ENCODE measurements around the gene GDAP2. TPM values are rescaled to one million over a fixed set of nuclear protein-coding genes. Genes with fewer than 3 reads are reported as not detected.
"Not testable (repeated sequence)": the region's sequence is repeated elsewhere in the genome, so short reads cannot be mapped to it uniquely, and the experiment has no call there.

The GDAP2 gene
- total and polyA plus RNA-seq, 4 donors = 3.1 to 38.8 (median 18.5) TPM

DNA sequence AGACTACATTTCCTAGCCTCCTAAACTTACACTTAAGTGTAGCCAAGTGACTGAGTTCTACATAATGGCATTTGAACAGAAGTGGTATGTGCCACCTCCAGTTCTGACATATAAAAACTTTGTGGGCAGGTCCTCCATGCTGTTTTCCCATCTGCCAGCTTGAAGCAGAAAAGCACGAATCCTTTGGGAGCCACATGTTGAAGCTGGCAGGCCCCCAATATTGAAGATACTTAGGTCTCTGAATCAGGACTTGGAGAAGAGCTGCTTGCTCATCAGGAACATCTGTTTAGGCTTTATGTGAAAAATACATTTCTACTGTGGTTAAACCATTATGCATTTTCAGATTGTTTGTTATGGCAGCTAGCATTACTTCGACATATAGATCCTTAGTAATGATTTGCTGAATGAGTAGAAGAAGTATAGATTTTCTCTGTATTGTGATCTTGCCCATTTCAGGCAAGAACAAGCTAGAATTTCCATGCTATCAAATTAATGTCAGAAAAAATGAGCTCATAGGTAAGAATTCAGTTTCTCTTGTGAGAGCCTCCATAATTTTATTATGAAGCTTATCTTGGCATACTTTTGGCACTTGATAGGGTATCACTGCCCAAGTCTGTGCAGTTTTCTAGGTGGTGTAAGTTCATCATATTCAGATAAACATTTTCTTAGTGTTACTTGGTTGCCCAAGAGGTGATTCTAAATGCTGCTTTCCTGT, 68.4 kb downstream of the GDAP2 start:
- Histone ChIP-seq H3K4me1 (ENCODE audit: control insufficient read depth in 1 of 2, insufficient read depth in 2 of 2, low read length in 2 of 2) (no peaks in the 10 kb centered on the region), H3K36me3 (ENCODE audit: control insufficient read depth in 1 of 2, insufficient read depth in 2 of 2, low read length in 1 of 2) (peaks cover 0 to 2% of the 10 kb centered on the region in 2 donors), H3K27me3 (ENCODE audit: control insufficient read depth in 1 of 2, insufficient read depth in 2 of 2, low read length in 1 of 2) (no peaks in the 10 kb centered on the region), H3K4me3 (ENCODE audit: low read length in 2 of 2) (no peak overlapping the region), H3K27ac (ENCODE audit: low read depth in 1 of 2, low read length in 2 of 2) (no peak overlapping the region), H3K9me3 (ENCODE audit: control insufficient read depth, low read length) (no peaks in the 10 kb centered on the region)
- no peak for ATAC-seq (ENCODE audit: low FRiP score)
- intact Hi-C loops (cut with DNase I) = no loop called here
- WGBS, 2 donors = 42 to 51% methylated on average over 2 of the region's 2 CpGs
- no peak for DNase-seq

DNA sequence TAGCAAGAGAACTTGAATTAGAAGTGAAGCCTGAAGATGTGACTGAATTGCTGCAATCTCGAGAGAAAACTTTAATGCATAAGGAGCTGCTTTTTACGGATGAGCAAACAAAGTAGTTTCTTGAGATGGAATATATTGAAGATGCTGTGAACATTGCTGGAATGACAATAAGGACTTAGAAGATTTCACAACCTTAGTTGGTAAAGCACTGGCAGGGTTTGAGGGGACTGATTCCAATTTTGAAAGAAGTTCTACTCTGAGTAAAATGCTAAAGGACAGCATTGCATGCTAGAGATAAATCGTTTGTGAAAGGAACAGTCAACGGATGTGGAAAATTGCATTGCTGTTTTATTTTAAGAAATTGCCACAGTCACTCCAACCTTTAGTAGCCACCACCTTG, 69.5 kb downstream of the GDAP2 start:
- Histone ChIP-seq H3K27ac (ENCODE audit: low read depth in 1 of 2, low read length in 2 of 2) (no peak overlapping the region), H3K9me3 (ENCODE audit: control insufficient read depth, low read length) (no peaks in the 10 kb centered on the region), H3K36me3 (ENCODE audit: control insufficient read depth in 1 of 2, insufficient read depth in 2 of 2, low read length in 1 of 2) (no peaks in the 10 kb centered on the region), H3K4me3 (ENCODE audit: low read length in 2 of 2) (no peak overlapping the region), H3K4me1 (ENCODE audit: control insufficient read depth in 1 of 2, insufficient read depth in 2 of 2, low read length in 2 of 2) (peaks cover 0 to 1% of the 10 kb centered on the region in 2 donors), H3K27me3 (ENCODE audit: control insufficient read depth in 1 of 2, insufficient read depth in 2 of 2, low read length in 1 of 2) (no peaks in the 10 kb centered on the region)
- ATAC-seq (ENCODE audit: low FRiP score) (no peak), DNase-seq (no peak)
- intact Hi-C loops (cut with DNase I) = no loop called here
- 93% methylated on average over 4 of the region's 4 CpGs for WGBS, 2 donors

DNA sequence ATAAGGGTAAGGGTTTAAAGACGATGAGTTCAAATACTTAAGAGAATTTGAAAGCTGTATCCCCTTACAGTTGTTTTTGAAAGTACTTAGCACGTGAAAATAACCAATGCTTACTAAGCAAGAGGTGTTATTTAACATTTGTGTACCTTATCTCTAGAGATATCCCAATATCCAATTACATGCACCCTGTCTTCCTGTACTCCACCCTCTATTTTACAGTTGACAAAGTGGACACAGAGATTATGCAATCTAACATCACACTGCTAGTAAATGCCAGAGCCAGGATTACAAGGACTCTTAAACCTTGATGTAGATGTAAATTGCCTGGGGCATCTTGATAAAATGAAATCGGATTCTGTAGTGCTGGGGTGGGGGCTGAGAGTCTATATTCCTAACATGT, 72.0 kb downstream of the GDAP2 start:
- ATAC-seq (ENCODE audit: low FRiP score) = no peak
- intact Hi-C loops (cut with DNase I) = no loop called here
- Histone ChIP-seq H3K9me3 (ENCODE audit: control insufficient read depth, low read length) (no peaks in the 10 kb centered on the region), H3K27me3 (ENCODE audit: control insufficient read depth in 1 of 2, insufficient read depth in 2 of 2, low read length in 1 of 2) (no peaks in the 10 kb centered on the region), H3K36me3 (ENCODE audit: control insufficient read depth in 1 of 2, insufficient read depth in 2 of 2, low read length in 1 of 2) (no peaks in the 10 kb centered on the region), H3K4me1 (ENCODE audit: control insufficient read depth in 1 of 2, insufficient read depth in 2 of 2, low read length in 2 of 2) (peaks cover 0 to 4% of the 10 kb centered on the region in 2 donors), H3K27ac (ENCODE audit: low read depth in 1 of 2, low read length in 2 of 2) (no peak overlapping the region), H3K4me3 (ENCODE audit: low read length in 2 of 2) (no peak overlapping the region)
- WGBS, 2 donors = 84 to 87% methylated on average over 3 of the region's 3 CpGs
- DNase-seq = no peak

GRCh38 chr1:117852853-117853553, 76.4 kb downstream of the GDAP2 start:
- 71 to 81% methylated on average over 1 of the region's 1 CpG for WGBS, 2 donors
- peaks cover 0 to 3% of the 10 kb centered on the region in 2 donors for H3K36me3 ChIP-seq (ENCODE audit: control insufficient read depth in 1 of 2, insufficient read depth in 2 of 2, low read length in 1 of 2)

DNA sequence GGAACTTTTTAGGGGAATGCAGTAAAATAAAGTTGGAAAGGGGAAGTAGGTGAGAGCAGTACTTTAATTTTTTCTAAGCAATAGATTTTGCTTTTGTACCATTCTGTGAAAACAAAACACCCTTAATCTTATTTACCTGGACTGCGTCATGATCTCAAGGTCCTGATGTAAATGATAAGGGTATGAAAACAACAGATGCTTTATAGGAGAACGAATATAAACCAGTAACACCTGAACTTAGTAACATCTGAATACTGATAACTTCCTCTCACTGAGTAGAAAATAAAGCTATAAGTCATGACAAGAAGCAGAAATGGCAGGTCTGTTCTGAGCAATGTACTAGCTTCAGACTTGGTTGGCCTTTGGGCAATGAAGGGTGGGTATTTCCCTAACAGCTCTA, 77.7 kb downstream of the GDAP2 start:
- Histone ChIP-seq H3K4me3 (ENCODE audit: low read length in 2 of 2) (no peak overlapping the region), H3K4me1 (ENCODE audit: control insufficient read depth in 1 of 2, insufficient read depth in 2 of 2, low read length in 2 of 2) (peaks cover 2 to 4% of the 10 kb centered on the region in 2 donors), H3K27me3 (ENCODE audit: control insufficient read depth in 1 of 2, insufficient read depth in 2 of 2, low read length in 1 of 2) (no peaks in the 10 kb centered on the region), H3K27ac (ENCODE audit: low read depth in 1 of 2, low read length in 2 of 2) (no peak overlapping the region), H3K9me3 (ENCODE audit: control insufficient read depth, low read length) (no peaks in the 10 kb centered on the region), H3K36me3 (ENCODE audit: control insufficient read depth in 1 of 2, insufficient read depth in 2 of 2, low read length in 1 of 2) (peaks cover 0 to 3% of the 10 kb centered on the region in 2 donors)
- DNase-seq = no peak
- WGBS, 2 donors = 85 to 96% methylated on average over 2 of the region's 2 CpGs
- intact Hi-C loops (cut with DNase I) = no loop called here
- no peak for ATAC-seq (ENCODE audit: low FRiP score)

More at GRCh38 chr1:117852853-117853553, 76.4 kb downstream of the GDAP2 start:
- no peaks in the 10 kb centered on the region for H3K9me3 ChIP-seq (ENCODE audit: control insufficient read depth, low read length)
- intact Hi-C loops (cut with DNase I) = no loop called here
- DNase-seq (no peak), ATAC-seq (ENCODE audit: low FRiP score) (no peak)
- no peak overlapping the region for H3K27ac ChIP-seq (ENCODE audit: low read depth in 1 of 2, low read length in 2 of 2)
- H3K4me3 ChIP-seq (ENCODE audit: low read length in 2 of 2) = no peak overlapping the region
- peaks cover 0 to 4% of the 10 kb centered on the region in 2 donors for H3K4me1 ChIP-seq (ENCODE audit: control insufficient read depth in 1 of 2, insufficient read depth in 2 of 2, low read length in 2 of 2)
- H3K27me3 ChIP-seq (ENCODE audit: control insufficient read depth in 1 of 2, insufficient read depth in 2 of 2, low read length in 1 of 2) = no peaks in the 10 kb centered on the region

DNA sequence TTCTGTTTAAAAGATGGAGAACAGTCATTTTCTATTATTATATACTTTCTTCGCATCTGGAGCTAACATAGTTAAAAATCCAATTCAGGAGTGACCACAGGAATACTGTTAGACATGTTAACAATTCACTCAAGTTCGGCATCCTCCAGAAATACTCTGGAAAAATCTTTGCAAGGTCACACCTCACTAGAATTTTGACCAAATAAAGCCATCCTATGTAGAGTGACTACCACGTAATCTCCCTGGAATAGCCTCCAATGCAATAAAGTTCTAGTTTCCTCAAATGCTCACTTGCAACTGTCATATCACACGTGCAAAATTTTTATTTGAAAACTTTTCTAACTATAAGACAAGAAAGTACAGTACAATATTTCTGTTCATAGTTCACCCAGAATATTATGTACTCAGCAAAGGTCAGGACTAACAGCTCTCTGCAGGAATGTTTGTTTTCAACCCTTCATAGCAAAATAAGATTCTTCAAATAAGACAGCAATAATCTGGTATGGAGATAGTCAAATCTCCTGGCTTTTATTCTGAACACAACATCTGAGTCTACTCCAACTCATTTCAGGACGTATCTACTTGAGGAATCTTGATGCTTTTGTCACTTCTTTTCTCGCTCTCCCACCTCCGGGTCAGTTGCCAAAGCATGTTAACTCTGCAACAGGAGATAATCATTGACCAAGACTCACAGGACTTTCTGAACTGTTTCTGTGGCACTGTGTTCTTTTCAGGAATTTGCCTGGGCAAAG, 82.6 kb downstream of the GDAP2 start:
- Histone ChIP-seq H3K27me3 (ENCODE audit: control insufficient read depth in 1 of 2, insufficient read depth in 2 of 2, low read length in 1 of 2) (no peaks in the 10 kb centered on the region), H3K36me3 (ENCODE audit: control insufficient read depth in 1 of 2, insufficient read depth in 2 of 2, low read length in 1 of 2) (peaks cover 0 to 3% of the 10 kb centered on the region in 2 donors), H3K27ac (ENCODE audit: low read depth in 1 of 2, low read length in 2 of 2) (no peak overlapping the region), H3K4me1 (ENCODE audit: control insufficient read depth in 1 of 2, insufficient read depth in 2 of 2, low read length in 2 of 2) (peaks cover 0 to 4% of the 10 kb centered on the region in 2 donors), H3K9me3 (ENCODE audit: control insufficient read depth, low read length) (no peaks in the 10 kb centered on the region), H3K4me3 (ENCODE audit: low read length in 2 of 2) (no peak overlapping the region)
- 24 to 46% methylated on average over 7 of the region's 7 CpGs for WGBS, 2 donors
- DNase-seq (no peak), ATAC-seq (ENCODE audit: low FRiP score) (no peak)
- intact Hi-C loops (cut with DNase I) = no loop called here

DNA sequence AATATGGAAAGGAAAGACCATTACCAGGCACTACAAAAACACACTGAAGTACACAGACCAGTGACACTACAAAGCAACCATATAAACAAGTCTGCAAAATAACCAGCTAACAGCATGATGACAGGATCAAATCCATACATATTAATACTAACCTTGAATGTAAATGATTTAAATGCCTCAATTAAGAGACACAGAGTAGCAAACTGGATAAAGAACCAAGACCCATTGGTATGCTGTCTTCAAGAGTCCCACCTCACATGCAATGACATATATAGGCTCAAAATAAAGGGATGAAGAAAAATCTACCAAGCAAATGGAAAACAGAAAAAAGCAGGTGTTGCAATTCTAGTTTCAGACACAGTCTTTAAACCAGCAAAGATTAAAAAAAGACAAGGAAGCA, 84.9 kb downstream of the GDAP2 start:
- intact Hi-C loops (cut with DNase I) = loop anchor here in 1 of 2 donors (5.0 kb wide), 1 partner anchor 52 kb away; no protein-coding TSS in a partner anchor
- H3K36me3 ChIP-seq (ENCODE audit: control insufficient read depth in 1 of 2, insufficient read depth in 2 of 2, low read length in 1 of 2); H3K4me3 ChIP-seq (ENCODE audit: low read length in 2 of 2); H3K27ac ChIP-seq (ENCODE audit: low read depth in 1 of 2, low read length in 2 of 2); H3K4me1 ChIP-seq (ENCODE audit: control insufficient read depth in 1 of 2, insufficient read depth in 2 of 2, low read length in 2 of 2); DNase-seq; H3K27me3 ChIP-seq (ENCODE audit: control insufficient read depth in 1 of 2, insufficient read depth in 2 of 2, low read length in 1 of 2); ATAC-seq (ENCODE audit: low FRiP score); H3K9me3 ChIP-seq (ENCODE audit: control insufficient read depth, low read length): not testable (repeated sequence)

- Histone ChIP-seq H3K27me3 (ENCODE audit: control insufficient read depth in 1 of 2, insufficient read depth in 2 of 2, low read length in 1 of 2) (no peaks in the 10 kb centered on the region), H3K27ac (ENCODE audit: low read depth in 1 of 2, low read length in 2 of 2) (no peak overlapping the region), H3K9me3 (ENCODE audit: control insufficient read depth, low read length) (no peaks in the 10 kb centered on the region), H3K4me1 (ENCODE audit: control insufficient read depth in 1 of 2, insufficient read depth in 2 of 2, low read length in 2 of 2) (peaks cover 0 to 4% of the 10 kb centered on the region in 2 donors), H3K4me3 (ENCODE audit: low read length in 2 of 2) (no peak overlapping the region), H3K36me3 (ENCODE audit: control insufficient read depth in 1 of 2, insufficient read depth in 2 of 2, low read length in 1 of 2) (no peaks in the 10 kb centered on the region)
- no peak for DNase-seq
- 31 to 48% methylated on average over 1 of the region's 1 CpG for WGBS, 2 donors
- no peak for ATAC-seq (ENCODE audit: low FRiP score)
- intact Hi-C loops (cut with DNase I) = loop anchor here in 1 of 2 donors (5.0 kb wide), 1 partner anchor 51 kb away; no protein-coding TSS in a partner anchor
Measured at GRCh38 chr1:117843791-117844190, 85.6 kb downstream of the GDAP2 start.

All from aorta (tissue), 5 donors.